SK-N-SH (cell line): ENCODE results near the gene FPR2.

Experiments used
- ELF1 ChIP-seq: IDR thresholded peaks from 2 replicates; pipeline ENCODE4 v1.4.0; 2012
- IRF3 ChIP-seq: fragments of 150-350 bp; IDR thresholded peaks from 2 replicates; pipeline ENCODE4 v1.6.1; 2016; ENCODE audit warnings: mild to moderate bottlenecking, low read depth, low read length
- JUND ChIP-seq: IDR thresholded peaks from 2 replicates; pipeline ENCODE4 v1.4.0; 2012
- TAF1 ChIP-seq: IDR thresholded peaks from 2 replicates; pipeline ENCODE4 v1.6.1; 2012; ENCODE audit warnings: low read depth, mild to moderate bottlenecking, low read length, moderate library complexity, borderline replicate concordance
- USF2 ChIP-seq: fragments of 150-350 bp; IDR thresholded peaks from 2 replicates; pipeline ENCODE4 v1.6.1; 2017; ENCODE audit warnings: antibody characterized with exemption, low read length, low read depth, borderline replicate concordance

GRCh38 chr19:51777570-51778462 lies 16.8 kb downstream of the FPR2 start:
- no peak for TF ChIP-seq TAF1
- no peak for TF ChIP-seq ELF1
- no peak for TF ChIP-seq JUND
- TF ChIP-seq IRF3, result no peak
- TF ChIP-seq USF2, result no peak
